WTC11 (cell line): ENCODE results near the gene ACOX3. TPM values are rescaled to one million over a fixed set of nuclear protein-coding genes. Genes with fewer than 3 reads are reported as not detected.

ENCODE experiments used
- ATAC-seq: fragments of 200-7000 bp; cut with Tn5 transposase; 2 replicates; pipeline ENCODE4 v1.10.0; 2021; ENCODE audit warnings: mild to moderate bottlenecking, moderate library complexity
- CTCF ChIA-PET: fragments of 300-600 bp; sonication (Branson Sonifier 250); formaldehyde crosslinking; loops from one replicate; lab custom pipeline; 2021; ENCODE audit warnings: antibody characterized with exemption; lab: Charles Lee
- POLR2A ChIA-PET: fragments of 350-600 bp; sonication (Branson Sonifier 250); formaldehyde crosslinking; loops from one replicate; lab custom pipeline; 2021; ENCODE audit warnings: antibody characterized with exemption; lab: Charles Lee
- DNase-seq: peaks from one replicate; pipeline ENCODE4 v3.0.0; 2021; ENCODE audit warnings: low spot score
- H3K27ac Mint-ChIP-seq: 2 replicates; pipeline ENCODE4 v1.8.0; 2021; ENCODE audit warnings: mixed read lengths
- H3K27me3 Mint-ChIP-seq: 2 replicates; pipeline ENCODE4 v1.8.0; 2021; ENCODE audit warnings: low read depth, mild to moderate bottlenecking, moderate library complexity, mixed read lengths
- H3K36me3 Mint-ChIP-seq: 2 replicates; pipeline ENCODE4 v1.8.0; 2021; ENCODE audit warnings: mixed read lengths
- H3K4me1 Mint-ChIP-seq: 2 replicates; pipeline ENCODE4 v1.8.0; 2022; ENCODE audit warnings: mixed read lengths
- H3K4me3 Mint-ChIP-seq: 2 replicates; pipeline ENCODE4 v1.8.0; 2021; ENCODE audit warnings: mild to moderate bottlenecking, moderate library complexity, mixed read lengths
- H3K9me3 Mint-ChIP-seq: 2 replicates; pipeline ENCODE4 v1.8.0; 2021; ENCODE audit warnings: mixed read lengths
- ATF2 ChIP-seq: sonication (generic); formaldehyde crosslinking; IDR thresholded peaks from 2 replicates; pipeline ENCODE4 v1.8.1; 2022; ENCODE audit warnings: low read depth, missing genetic modification reagents, borderline replicate concordance
- CBFB ChIP-seq: sonication (generic); formaldehyde crosslinking; IDR thresholded peaks from 2 replicates; pipeline ENCODE4 v1.8.1; 2022; ENCODE audit warnings: mild to moderate bottlenecking, low read depth, missing genetic modification reagents
- CREM ChIP-seq: sonication (generic); formaldehyde crosslinking; IDR thresholded peaks from 2 replicates; pipeline ENCODE4 v1.8.1; 2022; ENCODE audit warnings: mild to moderate bottlenecking, missing genetic modification reagents, moderate library complexity
- CTCF ChIP-seq: fragments of 200-600 bp; IDR thresholded peaks from 2 replicates; pipeline ENCODE4 v1.8.0; 2022; ENCODE audit warnings: antibody characterized with exemption
- EMX1 ChIP-seq: fragments of 250-450 bp; sonication (Bioruptor Pico); IDR thresholded peaks from 2 replicates; pipeline ENCODE4 v1.8.0; 2021; ENCODE audit warnings: mild to moderate bottlenecking
- ERG ChIP-seq: fragments of 250-450 bp; sonication (Bioruptor Pico); IDR thresholded peaks from 2 replicates; pipeline ENCODE4 v1.8.0; 2021; ENCODE audit warnings: mild to moderate bottlenecking
- FOXJ3 ChIP-seq: sonication (generic); formaldehyde crosslinking; IDR thresholded peaks from 2 replicates; pipeline ENCODE4 v1.9.0; 2021; ENCODE audit warnings: missing genetic modification reagents, mild to moderate bottlenecking, borderline replicate concordance
- FOXP1 ChIP-seq: sonication (generic); formaldehyde crosslinking; IDR thresholded peaks from 2 replicates; pipeline ENCODE4 v1.8.0; 2022; ENCODE audit warnings: missing genetic modification reagents, mild to moderate bottlenecking, moderate library complexity, borderline replicate concordance
- GABPB1 ChIP-seq: sonication (generic); formaldehyde crosslinking; IDR thresholded peaks from 2 replicates; pipeline ENCODE4 v1.8.1; 2023; ENCODE audit warnings: mild to moderate bottlenecking, missing genetic modification reagents
- MLX ChIP-seq: sonication (generic); formaldehyde crosslinking; IDR thresholded peaks from 2 replicates; pipeline ENCODE4 v1.8.1; 2023; ENCODE audit warnings: mild to moderate bottlenecking, missing genetic modification reagents, moderate library complexity
- NFE2L1 ChIP-seq: sonication (generic); formaldehyde crosslinking; IDR thresholded peaks from 2 replicates; pipeline ENCODE4 v1.8.1; 2023; ENCODE audit warnings: missing genetic modification reagents
- PRDM15 ChIP-seq: sonication (generic); formaldehyde crosslinking; IDR thresholded peaks from 2 replicates; pipeline ENCODE4 v1.8.0; 2022; ENCODE audit warnings: missing genetic modification reagents
- TP53 ChIP-seq: sonication (generic); formaldehyde crosslinking; IDR thresholded peaks from 2 replicates; pipeline ENCODE4 v1.8.1; 2023; ENCODE audit warnings: mild to moderate bottlenecking, missing genetic modification reagents
- USF1 ChIP-seq: sonication (generic); formaldehyde crosslinking; IDR thresholded peaks from 2 replicates; pipeline ENCODE4 v1.8.0; 2022; ENCODE audit warnings: mild to moderate bottlenecking, missing genetic modification reagents
- ZBTB21 ChIP-seq: sonication (generic); formaldehyde crosslinking; IDR thresholded peaks from 2 replicates; pipeline ENCODE4 v1.8.1; 2023; ENCODE audit warnings: mild to moderate bottlenecking, missing genetic modification reagents, borderline replicate concordance
- ZNF121 ChIP-seq: sonication (generic); formaldehyde crosslinking; IDR thresholded peaks from 2 replicates; pipeline ENCODE4 v1.8.0; 2023; ENCODE audit warnings: missing genetic modification reagents
- total RNA-seq: library from RNA; stranded (reverse); gene quantifications from 3 replicates; pipeline ENCODE4 v1.2.3, GENCODE V29; 2021

Gene ACOX3
- total RNA-seq, 1 experiment from 2014 or later, result 10.7 TPM

- H3K27me3 Mint-ChIP-seq, result no peaks in the 10 kb centered on the region
- ATAC-seq (no peak), DNase-seq (no peak)
- peaks cover 22% of the 10 kb centered on the region for H3K4me1 Mint-ChIP-seq
- H3K4me3 Mint-ChIP-seq, result no peak overlapping the region
- H3K27ac Mint-ChIP-seq, result no peak overlapping the region
- no peaks in the 10 kb centered on the region; the same call in 1 of the 2 replicates for H3K36me3 Mint-ChIP-seq
- H3K9me3 Mint-ChIP-seq, result no peaks in the 10 kb centered on the region
- POLR2A ChIA-PET, result no interaction called here
- no peak for TF ChIP-seq ZNF121 (CRISPR knock-in tag)
- TF ChIP-seq ZBTB21, result no peak
- TF ChIP-seq ATF2 (CRISPR knock-in tag), result no peak
- no peak for TF ChIP-seq MLX (CRISPR knock-in tag)
- TF ChIP-seq TP53 (CRISPR knock-in tag), result no peak
- no peak for TF ChIP-seq PRDM15
- TF ChIP-seq FOXP1 (CRISPR knock-in tag), result no peak
- no peak for TF ChIP-seq FOXJ3 (CRISPR knock-in tag)
- no peak for TF ChIP-seq NFE2L1 (CRISPR knock-in tag)
- TF ChIP-seq CREM, result no peak
- TF ChIP-seq GABPB1 (CRISPR knock-in tag), result no peak
- TF ChIP-seq CTCF, result no peak
- TF ChIP-seq ERG (CRISPR knock-in tag), result no peak
- no peak for TF ChIP-seq CBFB
- TF ChIP-seq USF1 (CRISPR knock-in tag), result no peak
- no peak for TF ChIP-seq EMX1 (CRISPR knock-in tag)
- TF ChIP-seq, all 79 proteins: peak for 0
- CTCF ChIA-PET, result interaction anchor here (3.7 kb wide), 1 partner anchor 78 kb away, joined by 25 read pairs; no protein-coding TSS in a partner anchor
These were observed 42.2 kb downstream of the ACOX3 start for GRCh38 chr4:8398347-8398746.
